Loucy (cell line): Measurements from ENCODE around the gene RBM17.

Experiments used
- CTCF ChIP-seq: fragments of 200-600 bp; sonication (generic); conservative IDR thresholded peaks from 2 replicates; pipeline ENCODE4 v1.5.1; 2014; ENCODE audit warnings: mild to moderate bottlenecking, antibody characterized with exemption, low read length
- EZH2phosphoT487 ChIP-seq: fragments of 200-600 bp; IDR thresholded peaks from 2 replicates; pipeline ENCODE4 v1.6.1; 2018; ENCODE audit warnings: antibody characterized with exemption, mild to moderate bottlenecking, moderate library complexity, borderline replicate concordance

DNA sequence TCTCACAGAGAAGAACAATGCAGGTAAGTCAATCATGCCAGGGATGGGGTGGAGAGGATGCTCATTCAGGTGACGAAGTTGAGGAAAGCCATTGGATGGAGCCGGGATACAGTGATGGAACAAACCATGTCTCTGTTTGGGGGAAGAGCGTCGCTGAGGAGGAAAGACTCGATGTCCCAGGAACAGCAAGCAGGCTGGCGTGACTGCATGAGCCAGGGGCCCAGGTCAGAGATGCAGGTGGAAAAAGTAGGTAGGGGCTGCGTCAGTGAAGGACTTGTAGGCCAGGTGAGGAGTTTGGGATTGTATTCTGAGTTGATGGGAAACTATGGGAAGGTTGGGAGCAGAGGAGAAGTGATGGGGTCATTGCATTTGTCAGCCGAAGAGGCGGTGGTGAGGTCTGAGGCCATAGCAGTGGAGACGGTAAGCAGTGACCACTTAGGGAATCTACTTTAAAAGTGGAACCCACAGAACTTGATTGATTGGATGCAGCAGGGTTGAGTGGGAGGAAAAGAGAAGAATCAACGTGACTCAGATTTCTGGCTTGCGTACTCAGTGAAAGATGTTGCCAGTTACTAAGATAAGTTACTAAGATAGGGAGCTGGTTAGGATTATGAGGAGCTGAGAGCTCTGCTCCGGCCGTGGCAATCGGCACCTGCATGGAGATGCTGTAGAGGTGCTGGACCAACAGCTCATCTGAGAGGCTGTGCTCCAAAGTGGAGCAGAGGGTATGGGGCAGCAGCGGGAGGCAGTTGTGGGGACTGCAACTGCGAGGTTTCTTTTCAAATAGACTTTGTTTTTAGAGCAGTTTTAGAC is 14.1 kb upstream of the RBM17 start:
- no peak for TF ChIP-seq CTCF
- TF ChIP-seq EZH2phosphoT487 = no peak
